CD4-positive, alpha-beta T cell treated with Interleukin-17A for 4 hours (primary cell): Measurements from ENCODE around the gene IL25.
"Not testable (repeated sequence)": the region's sequence is repeated elsewhere in the genome, so short reads cannot be mapped to it uniquely, and the experiment has no call there.

ENCODE experiments used
- DNase-seq: peaks from one replicate; pipeline ENCODE4 v3.0.0-alpha.2; 2020; ENCODE audit warnings: mixed read lengths

The IL25 gene

DNA sequence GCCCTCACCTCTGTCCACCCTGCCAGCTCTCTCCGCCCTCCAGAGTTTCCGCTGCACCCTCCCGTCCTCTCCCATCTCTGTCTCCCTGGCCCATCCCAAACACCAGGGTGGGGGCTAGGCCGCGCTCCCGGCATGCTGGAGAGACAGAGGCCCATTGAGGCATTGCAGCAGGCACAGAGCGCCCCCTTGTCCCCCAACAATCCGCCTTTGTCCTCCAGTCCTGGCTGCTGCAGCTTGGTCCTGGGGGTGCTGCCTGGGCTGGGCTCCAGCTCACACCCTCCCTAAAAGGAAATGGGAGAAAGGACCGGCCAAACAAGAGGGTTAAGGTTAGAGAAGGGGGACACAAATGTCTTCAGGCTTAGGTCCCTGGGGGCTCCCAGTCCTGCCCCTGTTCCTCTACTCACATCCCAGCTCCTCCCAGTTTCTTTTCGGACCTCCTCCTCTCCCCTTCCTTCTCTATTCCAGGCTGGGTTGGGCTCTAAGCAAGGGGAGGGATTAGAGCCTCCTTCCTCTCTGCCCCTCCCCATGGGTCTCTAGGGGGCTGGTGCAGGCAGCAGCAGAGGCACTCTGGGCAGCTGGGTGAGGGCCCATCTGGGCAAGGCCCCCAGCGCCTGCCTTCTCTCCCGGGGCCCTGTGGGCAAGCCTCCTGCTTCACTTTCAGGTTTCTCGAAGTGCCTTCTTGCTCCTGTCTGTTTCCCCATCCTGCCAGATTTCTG is 4.0 kb downstream of the IL25 start, which contains the start of gene CMTM5:
Gene CMTM5, plus strand, starts transcription at position 565 of the 716 bp plus-strand sequence. CDS start 206 bp downstream, outside the sequence.
- no peak for DNase-seq

DNA sequence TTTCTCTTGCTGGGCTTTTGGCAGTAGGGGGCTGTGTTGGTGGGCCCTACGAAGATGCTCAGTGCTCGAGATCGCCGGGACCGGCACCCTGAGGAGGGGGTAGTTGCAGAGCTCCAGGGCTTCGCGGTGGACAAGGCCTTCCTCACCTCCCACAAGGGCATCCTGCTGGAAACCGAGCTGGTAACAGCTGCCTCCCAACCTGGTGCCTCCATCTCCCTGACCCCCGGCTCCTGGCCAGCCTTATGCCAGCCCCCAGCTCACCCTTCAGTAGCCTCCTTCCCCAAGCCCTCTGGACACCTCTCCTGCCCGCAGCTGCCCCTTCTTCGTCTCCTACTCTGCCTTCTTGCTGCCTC is 4.6 kb downstream of the IL25 start:
- DNase-seq: no peak

DNA sequence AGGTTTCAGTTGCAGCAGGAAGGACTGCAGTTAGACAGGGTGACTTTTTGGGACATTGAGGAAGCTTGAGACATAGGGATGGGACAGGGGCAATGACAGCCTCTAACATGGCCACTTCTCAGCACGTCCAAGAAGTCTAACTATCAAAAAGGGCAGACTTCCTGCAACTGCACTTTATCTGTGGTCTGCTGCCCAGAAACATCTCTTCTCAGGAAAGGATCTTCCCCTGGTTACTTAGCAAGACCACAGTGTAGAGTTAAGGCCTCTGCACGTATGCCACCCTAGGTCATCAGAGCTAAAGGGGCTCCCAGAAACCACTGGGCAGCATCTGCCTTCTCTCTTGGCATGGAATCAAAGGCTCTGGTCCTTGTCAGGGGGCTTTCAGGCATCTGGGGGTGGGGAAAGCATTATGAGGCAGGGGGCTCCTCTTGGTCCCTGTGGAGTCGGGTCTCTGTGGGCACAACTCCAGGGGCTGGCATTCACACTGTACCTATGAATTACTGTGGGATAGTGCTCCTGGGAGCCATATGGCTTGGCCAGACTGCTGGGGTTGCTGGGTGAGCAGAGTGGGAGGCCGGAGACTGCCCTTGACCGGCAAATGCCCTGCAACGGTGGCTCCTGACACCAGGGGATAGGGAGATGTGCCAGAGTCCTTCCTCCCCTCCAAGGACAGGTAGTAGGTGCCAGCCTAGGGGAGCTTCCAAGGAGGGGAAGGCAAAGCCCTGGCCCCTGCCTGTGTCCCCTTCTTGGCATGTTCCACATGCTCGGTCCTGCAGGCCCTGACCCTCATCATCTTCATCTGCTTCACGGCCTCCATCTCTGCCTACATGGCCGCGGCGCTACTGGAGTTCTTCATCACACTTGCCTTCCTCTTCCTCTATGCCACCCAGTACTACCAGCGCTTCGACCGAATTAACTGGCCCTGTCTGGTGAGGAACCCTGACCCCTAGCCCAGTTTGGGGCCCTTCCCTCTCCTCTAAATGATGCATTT is 5.3 kb downstream of the IL25 start:
- no peak for DNase-seq

DNA sequence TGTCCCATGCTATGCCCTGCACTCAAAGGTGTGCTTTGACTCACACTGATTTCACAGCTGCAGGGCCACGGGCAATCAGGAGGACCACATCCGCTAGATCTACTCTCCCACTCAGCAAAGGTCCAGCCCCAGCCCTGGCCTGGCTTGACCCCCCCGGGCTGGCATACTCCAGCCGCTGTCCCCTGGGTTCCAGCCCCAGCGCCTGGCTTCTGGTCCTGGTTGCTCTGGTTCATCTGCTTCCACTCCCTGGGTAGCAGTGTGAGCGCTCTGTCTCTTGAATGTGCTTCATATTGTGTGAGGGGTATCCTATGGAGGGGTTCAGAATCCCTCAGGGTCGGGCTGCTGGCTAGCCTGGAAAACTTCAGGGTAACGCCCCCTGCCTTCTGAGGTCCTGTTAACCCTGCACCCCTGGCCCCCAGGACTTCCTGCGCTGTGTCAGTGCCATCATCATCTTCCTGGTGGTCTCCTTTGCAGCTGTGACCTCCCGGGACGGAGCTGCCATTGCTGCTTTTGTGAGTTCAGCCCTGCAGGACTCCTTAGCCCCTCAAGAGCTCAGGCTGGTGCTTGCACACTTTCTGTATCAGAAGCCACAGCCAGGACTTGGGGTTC is 6.1 kb downstream of the IL25 start:
- no peak for DNase-seq

DNA sequence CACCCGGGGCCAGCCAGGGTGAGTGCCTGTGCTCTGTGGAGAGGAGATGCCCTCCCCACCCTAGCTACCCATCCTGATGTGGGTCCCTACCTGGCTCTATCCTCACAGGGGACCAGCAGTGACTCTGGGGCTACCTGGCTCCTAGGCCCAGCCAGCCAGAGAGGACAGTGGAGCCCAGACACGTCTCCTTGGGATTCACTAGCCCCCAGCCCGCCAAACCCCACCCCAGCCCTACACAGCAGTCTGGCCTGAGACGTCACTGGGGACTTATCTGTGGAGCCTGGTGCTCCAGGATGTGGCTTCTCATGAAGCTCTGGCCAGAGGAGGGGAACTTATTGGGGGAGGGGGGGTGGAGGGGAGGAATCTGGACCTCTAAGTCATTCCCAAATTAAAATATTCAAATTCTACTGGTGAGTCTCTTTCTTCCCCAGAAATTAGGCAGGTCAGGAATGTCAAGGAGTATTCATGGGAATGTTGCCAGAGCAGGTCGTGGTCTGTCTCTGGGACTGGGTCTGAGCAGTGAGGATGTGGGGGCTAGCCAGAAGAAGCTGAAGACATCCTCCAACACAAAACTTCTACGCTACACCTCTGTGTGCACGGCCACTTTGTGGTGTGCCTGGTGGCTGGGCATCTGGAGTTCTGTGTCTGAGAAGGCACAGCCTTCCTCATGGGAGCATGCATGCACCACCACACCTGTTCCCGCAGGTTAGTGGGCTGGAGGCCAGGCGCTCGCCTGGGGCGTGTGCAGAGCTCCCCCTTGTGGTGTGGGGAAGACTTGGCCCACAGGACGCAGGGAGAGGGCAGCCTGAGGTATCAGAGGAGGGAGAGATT is 7.0 kb downstream of the IL25 start:
- DNase-seq: peak; percentile 82

DNA sequence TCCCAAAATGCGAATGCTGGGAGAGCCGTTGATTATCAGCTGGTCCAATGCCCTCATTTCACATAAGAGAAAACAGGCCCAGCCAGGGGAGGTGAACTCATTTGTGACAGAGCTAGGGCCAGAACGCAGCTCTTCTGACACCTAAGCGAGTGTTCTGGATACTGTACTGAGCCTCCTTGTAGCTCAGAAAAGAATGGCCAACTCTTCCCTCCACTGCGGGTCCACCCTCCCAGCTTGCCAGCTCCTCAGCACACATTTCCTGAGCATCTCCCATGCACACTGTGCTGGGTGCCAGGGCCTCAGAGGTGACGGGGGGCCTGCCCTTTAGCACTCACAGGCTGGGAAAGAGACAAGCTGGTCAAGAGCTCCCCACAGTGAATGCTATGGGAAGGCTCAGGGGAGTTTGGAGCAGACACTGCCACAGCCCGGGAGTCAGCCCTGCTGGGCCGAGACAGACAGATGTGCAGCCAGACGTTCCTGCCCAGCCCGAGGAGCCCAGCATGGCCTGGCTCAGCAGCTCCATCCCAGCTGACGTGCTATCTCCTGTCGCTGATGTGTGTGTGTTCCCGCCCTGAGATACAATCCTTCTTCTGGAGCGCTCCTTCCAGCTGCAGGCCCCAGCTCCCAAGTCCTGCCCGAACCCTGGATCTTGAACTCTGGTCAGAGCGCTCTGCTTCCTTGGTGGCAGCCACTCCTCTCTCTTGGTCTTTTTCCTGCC is 7.7 kb downstream of the IL25 start:
- DNase-seq: no peak

DNA sequence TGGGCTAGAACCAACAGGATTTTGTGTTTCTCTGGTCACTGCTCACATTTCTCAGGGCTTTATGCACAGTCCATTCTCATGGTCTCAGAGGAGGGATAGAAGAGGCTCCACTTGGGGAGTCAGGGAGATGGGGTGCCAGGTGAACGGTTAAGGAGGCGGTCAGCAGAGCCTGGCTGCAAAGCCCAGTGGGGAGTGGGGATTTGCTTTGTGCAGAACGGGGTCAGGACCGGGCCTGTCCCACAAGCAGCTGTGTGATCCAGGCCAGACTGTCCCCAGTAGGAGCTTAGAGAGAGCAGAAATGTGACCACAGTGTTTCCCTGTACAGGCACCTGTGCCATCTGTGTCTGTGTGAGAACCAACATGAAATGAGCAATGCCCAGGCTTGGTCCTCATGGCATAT is 8.4 kb downstream of the IL25 start:
- DNase-seq: no peak

DNA sequence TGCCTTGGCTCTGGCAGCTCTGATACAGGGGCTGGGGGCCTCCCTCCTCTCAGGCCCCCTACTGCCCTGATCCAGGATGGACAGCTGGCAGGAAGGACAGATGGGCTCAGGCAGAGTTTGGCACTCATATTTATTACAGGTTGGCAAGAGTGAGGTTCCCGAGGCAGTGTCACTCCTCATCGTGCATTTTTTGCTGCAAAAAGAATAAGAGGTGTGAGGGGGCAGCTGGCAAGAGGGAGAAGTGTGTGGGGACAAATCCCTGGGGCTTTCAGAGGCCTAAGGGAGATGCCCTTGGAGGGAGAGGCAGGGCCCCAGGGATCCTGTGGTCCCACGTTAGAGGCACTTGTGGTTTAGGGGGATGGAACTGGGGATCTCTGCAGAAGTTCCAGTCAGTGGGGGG is 9.3 kb downstream of the IL25 start:
- DNase-seq: no peak

DNA sequence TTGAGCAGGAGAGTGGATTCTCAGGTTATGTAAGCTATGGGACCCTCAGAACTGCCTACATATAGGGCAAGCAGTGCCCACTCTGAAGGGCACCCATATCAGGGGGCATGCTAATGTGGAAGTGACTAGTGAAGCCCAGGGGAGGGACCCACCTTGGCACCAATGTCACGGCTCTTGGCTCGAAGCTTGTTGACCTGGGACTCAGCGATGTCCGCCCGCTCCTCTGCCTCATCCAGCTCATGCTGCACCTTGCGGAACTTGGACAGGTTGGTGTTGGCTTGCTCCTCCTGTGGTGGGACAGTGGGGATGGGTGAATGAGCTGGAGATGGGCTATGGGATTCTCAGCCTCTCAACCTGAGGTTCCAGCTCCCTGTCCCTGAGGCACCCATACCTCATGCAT is 9.7 kb downstream of the IL25 start:
- DNase-seq: no peak

DNA sequence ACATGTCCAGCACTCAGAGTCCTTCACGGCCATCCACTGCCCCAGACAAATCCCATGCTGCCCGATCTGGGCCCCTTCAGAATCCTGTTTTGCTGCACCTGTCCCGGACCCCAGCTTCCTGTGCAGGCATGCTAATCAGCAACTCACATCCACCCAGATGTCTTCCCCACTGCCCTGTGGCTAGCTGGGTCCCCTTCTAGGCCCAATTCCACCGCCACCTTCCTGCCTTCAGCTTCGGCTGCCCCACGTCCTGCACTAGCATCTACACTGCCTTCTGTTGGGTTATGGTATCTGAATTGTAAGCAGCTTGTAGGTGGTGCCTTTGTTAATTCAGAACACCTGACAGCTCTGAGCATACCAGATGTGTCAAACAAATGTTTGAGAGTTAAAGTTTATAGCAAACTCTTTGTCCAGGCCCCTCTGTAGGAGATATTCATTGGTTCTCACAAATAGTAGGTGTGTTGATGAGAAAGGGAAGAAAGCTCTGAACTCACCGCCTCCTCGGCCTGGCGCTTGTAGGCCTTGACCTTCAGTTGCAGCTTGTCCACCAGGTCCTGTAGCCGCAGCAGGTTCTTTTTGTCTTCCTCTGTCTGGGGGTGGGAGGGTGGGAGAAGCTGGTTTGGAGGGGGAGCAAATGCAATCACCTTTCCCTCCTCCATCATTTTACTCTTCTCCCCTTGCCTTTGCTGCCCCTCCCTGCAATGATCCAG is 10.3 kb downstream of the IL25 start:
- DNase-seq: no peak

DNA sequence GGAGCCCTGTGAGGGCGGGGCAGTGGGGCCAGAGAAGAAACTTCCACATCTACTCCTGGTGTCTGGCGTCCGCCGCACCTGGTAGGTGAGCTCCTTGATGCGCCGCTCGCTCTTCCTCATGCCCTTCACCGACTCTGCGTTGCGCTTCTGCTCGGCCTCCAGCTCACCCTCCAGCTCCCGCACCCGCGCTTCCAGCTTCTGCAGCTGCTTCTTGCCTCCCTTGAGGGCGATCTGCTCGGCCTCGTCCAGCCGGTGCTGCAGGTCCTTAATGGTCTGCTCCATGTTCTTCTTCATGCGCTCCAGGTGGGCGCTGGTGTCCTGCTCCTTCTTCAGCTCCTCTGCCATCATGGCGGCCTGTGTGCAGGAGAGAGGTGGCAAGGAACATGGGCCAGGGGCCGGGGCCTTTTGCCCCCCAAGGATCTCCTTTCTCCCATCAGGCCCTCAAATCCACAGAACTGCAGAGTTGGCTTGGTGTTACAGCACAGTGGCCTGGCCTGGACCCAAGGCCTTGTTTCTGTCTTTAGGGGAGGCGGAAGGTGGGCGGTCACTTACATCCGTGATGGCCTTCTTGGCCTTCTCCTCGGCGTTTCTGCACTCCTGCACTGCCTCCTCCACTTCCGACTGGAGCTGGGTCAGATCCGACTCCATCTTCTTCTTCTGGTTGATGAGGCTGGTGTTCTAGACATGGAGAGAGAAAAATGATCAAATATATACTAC is 11.9 kb downstream of the IL25 start:
- no peak for DNase-seq

DNA sequence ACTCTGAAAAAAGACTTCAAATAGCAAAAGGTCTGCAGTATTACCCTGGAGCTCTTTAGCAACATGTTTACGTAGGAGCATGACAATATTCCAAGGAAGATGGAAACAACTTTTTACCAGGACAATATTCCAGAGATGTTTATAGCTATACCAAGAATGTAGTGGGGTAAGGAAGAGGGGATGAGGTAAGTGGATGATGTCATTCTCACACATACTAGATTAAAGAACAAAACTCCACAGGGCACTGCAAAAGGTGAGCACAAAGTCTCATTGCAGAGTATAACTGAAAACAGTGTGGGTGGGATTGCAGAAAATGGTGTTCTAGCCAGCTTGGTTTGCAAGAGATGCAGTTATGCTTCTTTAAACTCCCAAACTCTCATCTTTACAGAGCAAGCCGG is 12.6 kb downstream of the IL25 start:
- DNase-seq: no peak

DNA sequence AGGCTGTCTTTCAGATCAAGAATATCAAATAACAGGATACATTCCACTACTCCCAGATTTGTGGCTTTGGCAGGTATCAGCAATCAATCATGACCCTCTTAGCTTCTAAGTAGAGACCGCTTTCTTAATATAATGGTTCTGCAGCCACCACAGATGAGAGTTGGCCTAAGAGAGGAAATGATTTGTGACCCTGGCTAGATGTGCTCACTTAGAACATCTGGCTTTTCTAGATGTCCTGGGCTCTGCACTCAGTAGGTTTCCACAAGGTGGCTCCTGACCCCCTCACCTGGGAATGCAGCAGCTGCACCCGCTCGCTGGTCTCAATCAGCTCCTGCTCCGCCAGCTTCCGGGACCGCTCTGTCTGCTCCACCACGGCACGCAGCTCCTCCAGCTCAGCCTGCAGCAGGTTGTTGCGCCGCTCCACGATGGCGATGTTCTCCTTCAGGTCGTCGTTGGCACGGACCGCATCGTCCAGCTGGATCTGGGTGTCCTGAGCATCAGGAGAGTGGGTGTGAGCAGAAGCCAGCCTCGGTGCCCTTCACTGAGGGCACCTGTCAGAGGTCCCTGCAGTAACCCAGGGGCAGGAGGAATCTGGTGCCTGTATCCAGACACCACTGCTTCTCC is 13.1 kb downstream of the IL25 start:
- no peak for DNase-seq

DNA sequence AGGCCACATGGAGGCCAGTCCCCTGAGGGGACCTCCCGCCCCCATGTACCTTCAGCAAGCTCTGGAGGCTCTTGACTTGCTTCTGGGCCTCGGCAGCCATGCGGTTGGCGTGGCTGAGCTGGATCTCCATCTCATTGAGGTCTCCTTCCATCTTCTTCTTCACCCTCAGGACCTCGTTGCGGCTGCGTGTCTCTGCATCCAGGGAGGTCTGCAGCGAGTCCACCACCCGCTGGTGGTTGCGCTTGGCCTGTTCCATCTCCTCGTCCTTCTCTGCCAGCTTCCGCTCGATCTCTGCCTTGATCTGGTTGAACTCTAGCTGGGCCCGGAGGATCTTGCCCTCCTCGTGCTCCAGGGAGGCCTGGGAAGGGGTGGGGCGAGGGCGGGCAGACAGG is 13.7 kb downstream of the IL25 start:
- DNase-seq: not testable (repeated sequence)

DNA sequence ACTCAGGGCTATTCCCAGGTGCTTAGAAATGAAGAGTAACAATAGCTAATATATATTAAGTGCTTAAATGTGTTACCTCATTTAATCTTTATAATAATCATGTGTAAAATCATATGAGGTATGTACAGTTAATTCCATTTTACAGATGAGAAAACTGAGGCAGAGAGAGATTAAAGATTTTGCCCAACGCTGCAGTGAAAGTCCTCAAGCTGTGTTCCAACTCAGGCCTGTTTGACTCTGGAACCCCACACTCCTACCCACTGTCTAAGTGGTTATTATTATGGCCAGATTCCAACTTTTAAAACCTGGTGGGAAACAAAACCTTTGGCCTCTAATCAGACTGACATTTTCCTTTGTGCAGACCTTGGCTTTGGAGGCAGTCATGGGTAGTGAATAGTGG is 14.4 kb downstream of the IL25 start:
- DNase-seq: no peak

DNA sequence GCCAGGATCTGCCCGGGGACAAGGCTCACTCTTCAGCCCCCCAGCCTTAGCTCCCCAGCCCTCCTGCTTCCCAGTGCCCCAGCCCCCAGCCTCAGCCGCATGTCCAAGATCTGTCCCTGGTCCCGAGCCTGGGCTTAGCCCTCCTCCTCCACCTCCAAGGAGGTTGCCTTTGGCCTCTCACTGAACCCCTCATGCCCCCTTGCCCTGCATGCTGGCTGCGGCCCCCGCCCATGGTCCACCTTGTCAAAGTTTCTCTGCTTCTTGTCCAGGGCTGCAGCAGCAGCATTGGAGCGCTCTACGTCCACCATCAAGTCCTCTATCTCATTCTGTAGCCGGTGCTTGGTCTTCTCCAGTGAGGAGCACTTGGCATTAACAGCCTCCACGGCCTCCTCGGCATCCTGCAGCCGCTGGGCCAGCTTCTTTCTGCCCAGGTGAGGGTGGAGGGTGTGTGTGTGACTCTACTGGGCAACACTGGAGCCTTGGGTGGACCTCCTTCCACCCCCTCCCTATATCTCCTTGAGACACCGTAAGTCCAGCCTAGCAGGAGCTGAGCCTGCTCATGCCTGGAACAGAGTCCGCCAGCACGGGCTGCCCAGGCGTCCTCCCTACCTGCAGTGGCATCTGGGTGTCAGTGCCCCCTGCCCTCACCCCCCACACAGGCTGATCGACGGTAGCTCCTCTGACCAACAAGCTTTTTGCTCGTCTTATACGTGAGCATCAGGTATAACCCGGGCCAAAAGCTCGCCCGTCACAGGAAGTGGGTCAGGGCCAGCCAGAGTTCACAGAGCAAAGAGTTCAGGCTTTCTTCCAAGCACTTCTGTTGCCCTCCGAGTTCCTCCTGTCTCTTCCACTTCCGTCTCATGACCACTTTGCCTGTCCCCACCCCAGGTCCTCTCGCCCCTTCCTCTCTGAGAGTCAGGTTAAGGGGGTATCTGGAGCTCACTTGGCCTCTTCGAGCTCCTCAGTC is 15.6 kb downstream of the IL25 start:
- no peak for DNase-seq

DNA sequence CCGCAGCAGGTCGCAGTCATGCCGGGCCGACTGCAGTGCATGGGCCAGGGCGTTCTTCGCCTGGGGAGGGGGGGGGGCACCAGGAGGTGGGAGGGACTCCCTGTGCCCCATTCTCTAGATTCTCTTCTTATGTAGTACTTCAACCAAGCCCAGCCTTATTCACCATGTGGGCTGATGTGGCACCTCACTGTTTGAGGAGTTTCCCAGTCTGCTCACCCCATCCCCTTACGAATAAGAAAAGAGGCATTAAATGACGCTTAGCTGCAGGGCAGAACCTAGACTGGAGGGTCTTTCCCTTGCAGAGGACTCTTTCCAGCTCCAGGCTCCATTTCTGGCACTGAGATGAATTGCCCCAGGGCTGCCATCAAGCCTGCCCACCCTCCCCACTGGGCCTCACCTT is 16.4 kb downstream of the IL25 start:
- no peak for DNase-seq

DNA sequence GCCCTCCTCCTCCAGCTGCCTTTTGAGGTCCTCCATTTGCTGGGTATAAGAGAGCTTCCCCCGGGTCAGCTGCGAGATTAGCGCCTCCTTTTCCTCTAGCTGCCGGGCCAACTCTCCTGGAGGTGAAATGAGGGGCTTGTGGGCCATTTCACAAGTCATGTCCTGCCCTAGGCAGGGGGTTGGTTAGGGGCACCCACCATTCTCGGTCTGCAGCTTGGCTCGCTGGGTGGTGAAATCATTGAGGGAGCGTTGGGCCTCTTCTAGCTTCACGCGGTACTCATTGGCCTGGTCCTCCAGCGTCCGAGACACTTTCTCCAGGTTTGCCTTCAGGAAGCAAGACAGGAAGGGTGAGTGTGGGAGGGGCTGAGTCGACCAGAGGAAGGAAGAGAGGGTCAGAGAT is 16.8 kb downstream of the IL25 start:
- no peak for DNase-seq

DNA sequence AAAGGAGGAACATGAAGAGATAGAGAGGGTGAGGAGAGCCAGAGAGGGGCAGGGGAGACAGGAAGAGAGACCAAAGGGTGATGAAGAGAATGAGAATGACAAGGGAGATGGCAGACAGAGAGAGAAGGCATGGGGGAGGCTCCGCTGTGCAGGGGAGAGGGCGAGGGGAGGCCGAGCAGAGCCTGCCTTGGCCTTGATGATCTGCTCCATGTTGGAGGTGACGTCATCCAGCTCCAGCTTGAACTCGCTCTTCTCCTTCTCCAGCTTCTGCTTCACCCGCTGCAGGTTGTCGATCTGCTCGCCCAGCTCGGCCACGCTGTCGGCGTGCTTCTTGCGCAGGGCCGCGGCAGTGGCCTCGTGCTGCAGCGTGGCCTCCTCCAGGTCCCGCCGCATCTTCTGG is 17.3 kb downstream of the IL25 start:
- DNase-seq: not testable (repeated sequence)
